HG03135 (cell line): ENCODE measurements around the gene SCN11A.

Source experiments
- ATAC-seq: cut with Tn5 transposase; IDR thresholded peaks from one replicate; pipeline ENCODE4 v1.9.1; 2021; ENCODE audit warnings: mild to moderate bottlenecking, moderate library complexity; ENCODE audit not compliant: unreplicated experiment

The SCN11A gene

DNA sequence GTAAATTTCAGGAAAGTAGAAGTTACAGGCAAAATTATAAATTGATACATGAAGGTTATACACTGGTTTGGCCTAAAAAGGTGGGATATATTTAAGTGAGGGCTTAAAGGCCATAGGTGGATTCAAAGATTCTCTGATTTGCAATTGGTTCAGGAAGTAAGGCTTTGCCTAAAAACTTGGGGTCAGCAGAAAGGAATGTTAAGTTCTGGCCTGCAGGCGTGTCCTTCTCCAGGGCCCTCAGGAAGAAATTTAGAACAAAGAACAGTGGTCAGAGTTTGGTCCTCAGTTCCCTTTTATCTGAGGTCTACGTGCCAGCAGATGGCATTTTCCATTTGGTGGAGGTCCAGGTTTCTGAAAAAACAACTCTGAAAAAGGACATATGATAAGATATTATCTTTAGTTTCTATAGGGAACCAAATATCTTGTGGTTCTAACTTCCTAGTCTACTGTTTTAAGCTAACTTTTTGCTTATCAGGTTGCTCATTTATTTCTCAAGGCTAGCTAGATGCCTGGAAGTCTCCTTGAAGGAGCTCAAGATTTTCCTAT lies 40.5 kb downstream of the SCN11A start:
- ATAC-seq = no peak

GRCh38 chr3:39005295-39005694 lies 46.4 kb downstream of the SCN11A start:
- no peak for ATAC-seq
